IPS-18a (cell line): Measurements from ENCODE around the gene CITED4.

Experiments
- H3K27ac ChIP-seq: one replicate; pipeline ENCODE4 v1.5.1; 2013; ENCODE audit warnings: low read length
- H3K27me3 ChIP-seq: one replicate; pipeline ENCODE4 v1.6.1; 2013; ENCODE audit warnings: mild to moderate bottlenecking, low read length; ENCODE audit not compliant: control insufficient read depth, insufficient read depth
- H3K36me3 ChIP-seq: one replicate; pipeline ENCODE4 v1.6.1; 2013; ENCODE audit warnings: low read depth, low read length; ENCODE audit not compliant: control insufficient read depth
- H3K4me1 ChIP-seq: one replicate; pipeline ENCODE4 v1.6.1; 2013; ENCODE audit warnings: low read depth, low read length; ENCODE audit not compliant: control insufficient read depth
- H3K4me3 ChIP-seq: one replicate; pipeline ENCODE4 v1.5.1; 2013; ENCODE audit warnings: low read length
- H3K9ac ChIP-seq: one replicate; pipeline ENCODE4 v1.6.1; 2013; ENCODE audit warnings: mild to moderate bottlenecking, low read length, moderate library complexity
- H3K9me3 ChIP-seq: one replicate; pipeline ENCODE4 v1.6.1; 2013; ENCODE audit warnings: low read depth, low read length; ENCODE audit not compliant: control insufficient read depth

The CITED4 gene

DNA sequence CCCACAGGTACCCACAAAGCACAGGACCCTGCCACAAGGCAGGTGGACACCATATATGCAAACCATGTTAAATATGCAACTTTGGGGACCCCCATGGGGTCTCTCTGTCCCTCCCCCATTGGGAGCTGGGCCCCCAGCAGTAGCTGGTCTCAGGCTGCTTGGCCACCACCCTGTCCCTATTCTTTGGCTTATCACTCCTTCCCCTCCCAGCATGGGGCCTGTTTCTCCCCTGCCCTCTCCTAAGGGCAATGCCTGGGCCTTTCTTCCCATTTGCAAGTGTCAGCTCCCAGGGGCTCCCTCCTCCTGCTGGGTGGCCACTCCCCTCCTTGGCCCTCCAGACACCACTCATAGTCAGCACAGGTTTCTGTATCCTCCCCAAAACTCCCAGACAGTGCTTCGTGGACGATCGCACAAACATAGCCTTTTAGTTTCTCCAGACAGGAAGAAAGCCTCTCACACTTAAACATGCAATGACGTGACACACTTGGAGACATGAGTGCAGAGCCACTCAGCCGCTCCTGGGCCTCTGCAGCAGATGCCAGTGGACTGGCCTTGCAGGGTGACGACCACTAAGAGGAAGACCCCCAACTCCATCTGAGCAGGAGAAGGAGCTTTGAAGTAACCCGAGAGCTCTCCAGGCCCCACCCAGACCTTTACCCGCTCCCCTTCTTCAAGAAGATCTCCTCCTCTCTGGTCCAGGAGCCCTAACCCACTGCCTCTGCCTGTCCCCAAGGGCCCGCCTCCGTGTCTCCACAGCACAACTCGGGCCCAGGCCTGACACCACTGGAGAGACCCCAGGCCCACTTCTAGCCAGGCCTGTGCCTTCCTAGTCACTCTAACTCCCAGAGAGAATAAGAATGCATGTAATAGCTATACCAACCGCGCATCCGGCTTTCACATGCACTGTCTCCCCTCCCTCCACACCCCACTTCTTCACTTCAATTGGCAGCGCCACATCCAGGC, 22.9 kb downstream of the CITED4 start:
- H3K9ac ChIP-seq = no peak overlapping the region
- H3K4me1 ChIP-seq = no peaks in the 10 kb centered on the region
- no peaks in the 10 kb centered on the region for H3K27me3 ChIP-seq
- H3K36me3 ChIP-seq = no peaks in the 10 kb centered on the region
- H3K27ac ChIP-seq = no peak overlapping the region
- H3K9me3 ChIP-seq = no peaks in the 10 kb centered on the region
- H3K4me3 ChIP-seq = no peak overlapping the region

DNA sequence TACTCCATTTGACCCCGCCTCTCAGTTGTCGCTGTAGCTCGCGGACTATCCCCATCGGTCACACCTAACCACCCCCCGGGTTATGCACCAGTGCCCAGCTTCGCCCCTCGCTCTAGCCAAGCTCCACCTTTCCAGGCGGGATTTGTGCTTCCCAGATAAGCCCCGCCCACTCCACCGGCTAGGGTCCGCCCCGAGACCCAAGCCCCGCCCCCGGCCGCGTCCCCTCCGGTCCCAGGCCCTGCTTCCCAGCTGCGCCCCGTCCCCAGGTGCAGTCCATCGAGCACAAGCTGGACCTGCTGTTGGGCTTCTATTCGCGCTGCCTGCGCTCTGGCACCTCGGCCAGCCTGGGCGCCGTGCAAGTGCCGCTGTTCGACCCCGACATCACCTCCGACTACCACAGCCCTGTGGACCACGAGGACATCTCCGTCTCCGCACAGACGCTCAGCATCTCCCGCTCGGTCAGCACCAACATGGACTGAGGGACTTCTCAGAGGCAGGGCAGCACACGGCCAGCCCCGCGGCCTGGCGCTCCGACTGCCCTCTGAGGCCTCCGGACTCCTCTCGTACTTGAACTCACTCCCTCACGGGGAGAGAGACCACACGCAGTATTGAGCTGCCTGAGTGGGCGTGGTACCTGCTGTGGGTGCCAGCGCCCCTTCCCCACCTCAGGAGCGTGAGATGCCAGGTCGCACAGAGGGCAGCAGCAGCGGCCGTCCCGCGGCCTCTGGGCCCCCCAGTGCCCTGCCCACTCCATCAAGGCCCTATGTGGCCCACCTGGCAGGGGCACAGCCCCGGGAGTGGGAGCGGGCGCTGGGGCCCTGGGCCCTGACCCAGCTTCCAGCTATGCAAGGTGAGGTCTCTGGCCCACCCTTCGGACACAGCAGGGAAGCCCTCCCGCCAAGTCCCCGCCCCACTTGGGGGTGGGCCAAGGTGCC, 23.9 kb downstream of the CITED4 start:
- Histone ChIP-seq H3K36me3 (no peaks in the 10 kb centered on the region), H3K27me3 (no peaks in the 10 kb centered on the region), H3K4me3 (no peak overlapping the region), H3K9ac (no peak overlapping the region), H3K9me3 (no peaks in the 10 kb centered on the region), H3K4me1 (no peaks in the 10 kb centered on the region), H3K27ac (no peak overlapping the region)

DNA sequence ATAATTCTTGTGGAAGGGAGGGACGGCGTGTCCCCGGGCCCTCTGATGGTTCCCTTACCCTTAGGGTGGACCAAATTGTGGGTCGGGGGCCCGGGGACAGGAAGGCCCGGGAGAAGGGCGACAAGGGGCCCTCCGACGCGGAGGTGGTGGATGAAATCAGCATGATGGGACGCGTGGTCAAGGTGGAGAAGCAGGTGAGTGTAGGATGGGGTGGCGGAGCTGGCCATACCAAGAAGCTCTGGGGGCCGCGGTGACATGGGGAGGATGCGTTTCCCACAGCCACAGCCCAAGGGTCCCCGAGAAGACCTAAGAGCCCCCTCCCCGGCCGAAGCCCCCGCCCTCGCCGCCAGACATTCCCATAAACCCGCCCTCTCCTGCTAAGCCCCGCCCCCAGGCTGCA, 24.6 kb downstream of the CITED4 start:
- no peaks in the 10 kb centered on the region for H3K4me1 ChIP-seq
- no peaks in the 10 kb centered on the region for H3K36me3 ChIP-seq
- no peaks in the 10 kb centered on the region for H3K9me3 ChIP-seq
- H3K4me3 ChIP-seq = no peak overlapping the region
- H3K27ac ChIP-seq = no peak overlapping the region
- H3K27me3 ChIP-seq = no peaks in the 10 kb centered on the region
- H3K9ac ChIP-seq = no peak overlapping the region

DNA sequence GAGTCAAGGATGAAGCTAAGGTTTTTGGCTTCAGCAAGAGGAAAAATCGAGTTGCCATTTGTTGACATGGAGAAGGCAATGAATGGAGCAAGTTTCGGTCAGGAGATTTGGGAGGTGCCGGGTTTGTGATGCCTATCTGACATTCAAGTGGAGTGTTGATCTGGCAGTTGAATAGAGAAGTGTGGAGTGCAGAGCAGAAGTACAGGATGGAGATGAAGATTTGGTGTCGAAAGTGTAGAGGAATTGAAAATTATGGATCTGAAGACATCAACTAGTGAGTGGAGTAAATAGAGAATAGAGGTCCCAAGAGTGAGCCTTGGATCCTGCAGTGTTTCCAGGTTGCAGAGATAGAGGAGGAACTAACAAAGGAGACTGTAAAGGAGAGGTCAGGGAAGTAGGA, 25.9 kb downstream of the CITED4 start:
- Histone ChIP-seq H3K9ac (no peak overlapping the region), H3K4me1 (no peaks in the 10 kb centered on the region), H3K4me3 (no peak overlapping the region), H3K36me3 (no peaks in the 10 kb centered on the region), H3K9me3 (no peaks in the 10 kb centered on the region), H3K27ac (no peak overlapping the region), H3K27me3 (no peaks in the 10 kb centered on the region)

DNA sequence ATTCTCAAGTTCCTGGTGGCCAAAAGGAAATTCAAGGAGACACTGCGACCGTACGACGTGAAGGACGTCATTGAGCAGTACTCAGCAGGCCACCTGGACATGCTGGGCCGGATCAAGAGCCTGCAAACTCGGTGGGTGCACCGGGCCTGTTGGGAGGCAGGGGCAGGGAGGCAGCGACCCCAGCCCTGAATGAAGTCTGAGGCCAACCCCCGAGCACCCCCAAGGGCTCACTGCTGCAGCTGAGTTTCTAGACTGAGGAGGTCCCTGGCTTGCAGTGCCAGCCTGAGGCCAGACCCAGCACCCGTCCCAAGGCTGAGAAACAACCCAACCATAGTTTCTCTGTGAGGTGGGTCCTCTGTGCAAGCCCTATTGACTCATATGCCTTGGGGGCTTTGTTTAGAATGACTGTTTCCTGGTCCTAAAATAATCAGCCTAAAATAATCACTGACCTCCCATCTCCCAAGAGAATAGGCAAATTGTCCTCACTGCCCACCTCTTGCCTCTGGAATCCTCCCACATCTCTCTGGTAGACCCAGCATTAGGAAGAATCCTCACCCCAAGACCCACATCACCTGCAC, 27.1 kb downstream of the CITED4 start:
- no peaks in the 10 kb centered on the region for H3K4me1 ChIP-seq
- H3K4me3 ChIP-seq = no peak overlapping the region
- no peaks in the 10 kb centered on the region for H3K36me3 ChIP-seq
- no peak overlapping the region for H3K9ac ChIP-seq
- no peaks in the 10 kb centered on the region for H3K9me3 ChIP-seq
- H3K27ac ChIP-seq = no peak overlapping the region
- H3K27me3 ChIP-seq = no peaks in the 10 kb centered on the region

DNA sequence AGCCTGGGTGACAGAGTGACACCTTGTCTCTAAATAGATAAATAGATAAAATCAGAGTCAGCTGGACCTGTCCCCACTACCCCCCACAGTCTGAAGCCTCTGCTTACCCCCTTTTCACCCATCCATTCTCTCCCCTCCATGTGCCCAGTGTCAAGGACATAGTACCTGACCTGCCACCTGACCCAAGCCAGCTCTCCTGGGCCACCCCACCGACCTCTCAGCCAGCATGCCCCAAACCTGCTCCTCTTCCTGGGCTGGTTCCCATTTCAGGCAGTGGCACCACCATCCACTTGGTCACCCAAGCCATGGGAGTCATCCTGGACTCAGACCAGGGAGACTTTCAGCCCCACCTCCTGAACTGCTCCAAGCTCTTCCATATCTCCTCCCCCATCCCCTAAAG, 28.2 kb downstream of the CITED4 start:
- Histone ChIP-seq H3K27me3 (no peaks in the 10 kb centered on the region), H3K4me1 (no peaks in the 10 kb centered on the region), H3K4me3 (no peak overlapping the region), H3K9ac (no peak overlapping the region), H3K36me3 (no peaks in the 10 kb centered on the region), H3K27ac (no peak overlapping the region), H3K9me3 (no peaks in the 10 kb centered on the region)

DNA sequence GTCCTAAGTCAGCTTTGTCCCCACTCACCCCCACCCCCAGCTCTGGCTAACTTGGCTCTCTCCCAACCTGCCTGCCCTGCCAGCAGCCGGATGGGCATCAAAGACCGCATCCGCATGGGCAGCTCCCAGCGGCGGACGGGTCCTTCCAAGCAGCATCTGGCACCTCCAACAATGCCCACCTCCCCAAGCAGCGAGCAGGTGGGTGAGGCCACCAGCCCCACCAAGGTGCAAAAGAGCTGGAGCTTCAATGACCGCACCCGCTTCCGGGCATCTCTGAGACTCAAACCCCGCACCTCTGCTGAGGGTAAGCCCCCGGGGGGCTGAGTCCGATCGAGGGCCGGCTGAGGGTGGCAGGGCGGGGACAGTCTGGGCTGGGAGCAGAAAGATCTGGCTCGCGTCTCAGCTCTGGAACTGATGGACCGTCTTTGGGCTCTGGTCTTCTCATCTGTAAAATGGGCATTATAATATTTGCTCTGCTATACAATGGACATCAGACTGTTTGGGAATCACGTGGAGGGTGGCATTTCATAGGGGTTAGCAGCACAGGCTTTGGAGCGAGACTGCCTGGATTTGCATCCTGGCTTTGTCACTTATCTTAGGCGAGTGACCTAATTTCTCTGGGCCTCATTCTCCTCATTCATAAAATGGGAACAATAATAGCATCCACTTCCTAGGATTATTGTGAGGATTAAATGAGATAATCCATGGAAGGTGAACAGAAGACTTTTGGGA, 31.0 kb downstream of the CITED4 start:
- H3K27ac ChIP-seq = no peak overlapping the region
- no peak overlapping the region for H3K4me3 ChIP-seq
- H3K4me1 ChIP-seq = peaks cover 1% of the 10 kb centered on the region
- H3K27me3 ChIP-seq = no peaks in the 10 kb centered on the region
- H3K36me3 ChIP-seq = no peaks in the 10 kb centered on the region
- no peak overlapping the region for H3K9ac ChIP-seq
- no peaks in the 10 kb centered on the region for H3K9me3 ChIP-seq

DNA sequence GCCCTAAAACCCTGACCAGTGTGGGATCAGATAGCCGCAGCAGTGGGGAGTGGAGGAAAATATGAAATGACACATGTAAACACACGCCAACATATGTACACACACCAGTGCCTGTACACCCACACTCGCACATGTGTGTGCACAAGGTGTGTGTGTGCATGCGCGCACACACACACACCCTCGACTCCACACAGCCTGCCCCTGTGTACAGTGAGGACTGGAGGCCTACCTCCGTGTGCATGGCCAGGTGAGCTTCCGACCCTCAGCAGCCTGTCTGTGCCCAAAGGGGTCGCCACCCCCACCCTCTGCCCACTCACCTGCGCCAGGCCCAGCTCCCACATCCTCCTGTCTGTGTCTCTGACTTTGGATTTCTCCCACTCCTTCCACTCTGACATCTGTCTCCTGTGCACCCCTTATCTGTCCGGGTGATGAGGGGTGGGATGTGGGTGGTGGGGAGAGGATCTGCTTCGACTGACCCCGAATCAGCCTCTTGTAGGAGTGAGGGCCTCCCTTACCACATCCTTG, 31.7 kb downstream of the CITED4 start:
- Histone ChIP-seq H3K4me3 (no peak overlapping the region), H3K27ac (no peak overlapping the region), H3K27me3 (no peaks in the 10 kb centered on the region), H3K36me3 (no peaks in the 10 kb centered on the region), H3K4me1 (peaks cover 6% of the 10 kb centered on the region), H3K9me3 (no peaks in the 10 kb centered on the region), H3K9ac (no peak overlapping the region)

DNA sequence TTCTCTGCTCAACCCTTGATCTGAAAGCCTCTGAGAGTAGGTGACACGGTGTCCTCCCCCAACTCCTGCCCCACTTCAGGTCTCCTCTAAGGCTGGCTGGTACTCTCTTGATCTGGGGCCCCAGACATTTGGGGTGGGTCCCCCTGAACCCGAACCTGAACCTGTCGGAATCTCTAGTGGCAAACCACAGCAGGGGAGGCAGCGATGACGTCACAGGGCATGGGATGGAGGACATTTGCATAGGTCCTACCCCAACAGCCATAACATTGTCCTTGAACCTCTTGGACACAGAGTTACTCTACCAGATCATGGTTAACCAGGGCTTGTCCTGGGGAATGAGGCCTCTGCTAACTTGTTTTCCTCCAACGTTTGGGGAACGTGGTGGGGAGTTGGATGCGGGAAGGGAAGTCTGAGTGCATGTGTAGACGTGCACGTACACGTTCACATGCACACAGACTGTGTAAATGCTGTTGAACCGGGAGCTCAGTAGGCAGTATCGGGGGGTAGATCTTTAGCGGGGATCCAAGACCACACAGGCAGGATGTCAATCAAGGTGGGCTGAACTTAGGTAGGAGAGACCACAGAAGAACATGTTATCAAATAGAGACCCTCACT, 32.4 kb downstream of the CITED4 start:
- Histone ChIP-seq H3K4me3 (no peak overlapping the region), H3K36me3 (no peaks in the 10 kb centered on the region), H3K27me3 (no peaks in the 10 kb centered on the region), H3K9me3 (no peaks in the 10 kb centered on the region), H3K9ac (no peak overlapping the region), H3K27ac (no peak overlapping the region), H3K4me1 (peaks cover 13% of the 10 kb centered on the region)

DNA sequence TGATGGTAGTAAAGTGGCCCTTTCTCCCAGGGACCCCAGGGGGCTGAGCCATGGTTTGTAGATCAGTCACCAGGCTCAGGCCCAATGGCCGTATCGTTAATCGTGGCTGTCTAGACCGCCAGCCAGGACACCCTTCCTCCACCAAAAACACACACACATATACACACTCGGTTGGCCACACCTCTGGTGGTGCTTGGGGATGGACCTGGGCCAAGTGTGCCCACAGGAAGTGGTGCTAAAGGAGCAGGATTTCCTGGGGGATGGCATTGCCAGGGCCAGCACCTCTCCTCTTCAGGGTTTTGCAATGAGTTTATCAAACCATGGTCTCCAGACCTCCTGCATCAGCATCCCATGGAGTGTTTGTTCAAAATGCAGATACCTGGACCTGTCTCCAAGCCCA, 36.2 kb downstream of the CITED4 start:
- Histone ChIP-seq H3K9ac (no peak overlapping the region), H3K27ac (no peak overlapping the region), H3K4me1 (peaks cover 19% of the 10 kb centered on the region), H3K27me3 (no peaks in the 10 kb centered on the region), H3K36me3 (no peaks in the 10 kb centered on the region), H3K9me3 (no peaks in the 10 kb centered on the region), H3K4me3 (no peak overlapping the region)
